Spleen (tissue), 11 donors: ENCODE results near the gene FREY1. TPM values are rescaled to one million over a fixed set of nuclear protein-coding genes. Genes with fewer than 3 reads are reported as not detected.

Experiments
- DNase-seq: peaks from one replicate; pipeline ENCODE4 v3.0.0-alpha.2; 2020
- H3K27ac ChIP-seq, 8 donors: fragments of 200-600 bp; sonication (generic) in 7 of 8; 1 replicate in 4 of 8; 2 replicates in 4 of 8; pipeline versions ENCODE4 v1.5.0 to v1.8.0; 2016 to 2021; ENCODE audit warnings: inconsistent platforms in 4 of 8, mild to moderate bottlenecking in 4 of 8, moderate library complexity in 1 of 8
- H3K27me3 ChIP-seq, 7 donors: fragments of 200-600 bp; sonication (generic) in 6 of 7; replicated peaks in 1 of 7; 1 replicate in 4 of 7; 2 replicates in 3 of 7; pipeline versions ENCODE4 v1.5.0 to v1.8.0; 2016 to 2021; ENCODE audit warnings: inconsistent platforms in 3 of 7, mild to moderate bottlenecking in 1 of 7
- H3K36me3 ChIP-seq, 6 donors: fragments of 200-600 bp; sonication (generic) in 5 of 6; 1 replicate in 4 of 6; 2 replicates in 2 of 6; pipeline versions ENCODE4 v1.5.0 to v1.8.0; 2016 to 2021; ENCODE audit warnings: inconsistent platforms in 2 of 6
- H3K4me1 ChIP-seq, 6 donors: fragments of 200-600 bp; sonication (generic) in 5 of 6; 1 replicate in 3 of 6; 2 replicates in 3 of 6; pipeline versions ENCODE4 v1.5.0 to v1.8.0; 2016 to 2021; ENCODE audit warnings: inconsistent platforms in 3 of 6
- H3K4me3 ChIP-seq, 8 donors: fragments of 200-600 bp; sonication (generic) in 7 of 8; 1 replicate in 4 of 8; 2 replicates in 4 of 8; pipeline versions ENCODE4 v1.5.0 to v1.8.0; 2016 to 2021; ENCODE audit warnings: inconsistent platforms in 4 of 8, mild to moderate bottlenecking in 4 of 8, moderate library complexity in 2 of 8
- H3K9me3 ChIP-seq, 8 donors: fragments of 200-600 bp; sonication (generic) in 7 of 8; 1 replicate in 4 of 8; 2 replicates in 4 of 8; pipeline versions ENCODE4 v1.5.0 to v1.8.0; 2016 to 2021; ENCODE audit warnings: inconsistent platforms in 4 of 8
- POLR2A ChIP-seq, 3 donors: fragments of 450-650 bp; IDR thresholded peaks; one replicate each; pipeline ENCODE4 v1.5.1; 2017; ENCODE audit warnings: antibody characterized with exemption in 3 of 3, mild to moderate bottlenecking in 1 of 3
- POLR2AphosphoS5 ChIP-seq, 3 donors: sonication (generic); formaldehyde crosslinking; IDR thresholded peaks; one replicate each; pipeline ENCODE4 v1.5.1; 2017; ENCODE audit warnings: antibody characterized with exemption in 3 of 3
- WGBS, 5 donors: extraction: QIAGEN DNeasy Blood & Tissue Kit in 3 of 5; methylation state at CpG; one replicate each; pipeline versions ENCODE4 v1.1.5 to v1.1.7; 2013 to 2018; 5-methylcytosine and 5-hydroxymethylcytosine counted together
- intact Hi-C: fragments of 100-400 bp; cut with DNase I; formaldehyde crosslinking; loops from one replicate; pipeline ENCODE4 v1.15.0; 2023; ENCODE audit warnings: low total_unique reads
- polyA plus RNA-seq, 3 donors: library from polyadenylated mRNA; stranded (reverse); fragments of 200-250 nt; gene quantifications; one replicate each; pipeline ENCODE4 v1.2.1, GENCODE V29; 2013
- total RNA-seq, 7 donors: library from RNA; depleted of rRNA in 3 of 7; stranded (reverse); fragments of >200 nt in 3 of 7; fragmentation: NEBNext Ultra II Directional in 4 of 7; extraction: Animal tissue kit (Norgen Biotek cat#: 25700) in 4 of 7; gene quantifications; one replicate each; pipeline versions ENCODE4 v1.1.0 to v1.2.1, GENCODE V29; 2016 to 2021
- TF ChIP-seq, protein P1 (sequence below), 11 experiments: fragments of 200-600 bp in 7 of 11; fragments of 450-650 bp in 4 of 11; sonication (generic) in 4 of 11; IDR thresholded peaks in 8 of 11; conservative IDR thresholded peaks in 3 of 11; 1 replicate in 7 of 11; 2 replicates in 4 of 11; pipeline versions ENCODE4 v1.4.0 to v1.8.0; 2016 to 2021; ENCODE audit warnings: antibody characterized with exemption in 11 of 11, inconsistent platforms in 4 of 11, mild to moderate bottlenecking in 1 of 11
- donor health status: healthy with polysubstance abuse.
- donor health status: DM: no; HTN: no; CAD: no; lungs with moderate emphysema.
- donor health status: DM: no; HTN: no; CAD: no.
- donor health status: Bipolar disorder and iron deficiency.
- donor health status: healthy.
- donor health status: DM: no; HTN: no; CAD: no.
- donor health status: DM: yes; HTN: yes; CAD: no.

Gene FREY1
- total and polyA plus RNA-seq, 10 donors, result 0.13 to 2.0 (median 0.79) TPM; not detected in 2

GRCh38 chr11:45895553-45896259 lies 11.4 kb downstream of the FREY1 start:
- no peaks in the 10 kb centered on the region for H3K9me3 ChIP-seq
- no peak for DNase-seq
- 86 to 97% (median 90%) methylated on average over 8 of the region's 8 CpGs for WGBS, 5 donors

GRCh38 chr11:45894555-45895247 lies 12.4 kb downstream of the FREY1 start:
- Histone ChIP-seq H3K4me3 (no peak overlapping the region), H3K27me3 (peaks cover 0 to 59% (median 9%) of the 10 kb centered on the region in 7 donors), H3K4me1 (peaks cover 5 to 13% (median 10%) of the 10 kb centered on the region in 6 donors), H3K27ac (no peak overlapping the region), H3K9me3 (no peaks in the 10 kb centered on the region), H3K36me3 (no peaks in the 10 kb centered on the region)
- no peak for TF ChIP-seq POLR2A (IDR thresholded peaks at IDR 0.05)
- TF ChIP-seq POLR2AphosphoS5 (IDR thresholded peaks at IDR 0.05), result no peak
- TF ChIP-seq, protein P1, sequence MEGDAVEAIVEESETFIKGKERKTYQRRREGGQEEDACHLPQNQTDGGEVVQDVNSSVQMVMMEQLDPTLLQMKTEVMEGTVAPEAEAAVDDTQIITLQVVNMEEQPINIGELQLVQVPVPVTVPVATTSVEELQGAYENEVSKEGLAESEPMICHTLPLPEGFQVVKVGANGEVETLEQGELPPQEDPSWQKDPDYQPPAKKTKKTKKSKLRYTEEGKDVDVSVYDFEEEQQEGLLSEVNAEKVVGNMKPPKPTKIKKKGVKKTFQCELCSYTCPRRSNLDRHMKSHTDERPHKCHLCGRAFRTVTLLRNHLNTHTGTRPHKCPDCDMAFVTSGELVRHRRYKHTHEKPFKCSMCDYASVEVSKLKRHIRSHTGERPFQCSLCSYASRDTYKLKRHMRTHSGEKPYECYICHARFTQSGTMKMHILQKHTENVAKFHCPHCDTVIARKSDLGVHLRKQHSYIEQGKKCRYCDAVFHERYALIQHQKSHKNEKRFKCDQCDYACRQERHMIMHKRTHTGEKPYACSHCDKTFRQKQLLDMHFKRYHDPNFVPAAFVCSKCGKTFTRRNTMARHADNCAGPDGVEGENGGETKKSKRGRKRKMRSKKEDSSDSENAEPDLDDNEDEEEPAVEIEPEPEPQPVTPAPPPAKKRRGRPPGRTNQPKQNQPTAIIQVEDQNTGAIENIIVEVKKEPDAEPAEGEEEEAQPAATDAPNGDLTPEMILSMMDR (IDR thresholded peaks at IDR 0.05 in 8 of 11, conservative IDR thresholded peaks at IDR 0.05 in 3 of 11), result no peak
- intact Hi-C loops, result no loop called here
- WGBS, 5 donors, result 78 to 90% (median 86%) methylated on average over 4 to 6 of the region's 6 CpGs
- DNase-seq, result no peak

More at GRCh38 chr11:45895553-45896259, 11.4 kb downstream of the FREY1 start:
- no peak overlapping the region for H3K4me3 ChIP-seq
- peaks cover 5 to 20% (median 15%) of the 10 kb centered on the region in 6 donors for H3K4me1 ChIP-seq
- H3K27me3 ChIP-seq, result peaks cover 0 to 69% (median 13%) of the 10 kb centered on the region in 7 donors
- no peaks in the 10 kb centered on the region for H3K36me3 ChIP-seq
- TF ChIP-seq POLR2AphosphoS5 (IDR thresholded peaks at IDR 0.05), result no peak
- TF ChIP-seq POLR2A (IDR thresholded peaks at IDR 0.05), result no peak
- TF ChIP-seq, protein P1 (IDR thresholded peaks at IDR 0.05 in 8 of 11, conservative IDR thresholded peaks at IDR 0.05 in 3 of 11), result no peak
- intact Hi-C loops, result no loop called here
- H3K27ac ChIP-seq, result no peak overlapping the region

GRCh38 chr11:45892856-45893255 lies 14.2 kb downstream of the FREY1 start:
- Histone ChIP-seq H3K4me1 (no peaks in the 10 kb centered on the region), H3K9me3 (no peaks in the 10 kb centered on the region), H3K4me3 (no peak overlapping the region), H3K27me3 (peaks cover 0 to 41% (median 4%) of the 10 kb centered on the region in 7 donors), H3K36me3 (no peaks in the 10 kb centered on the region), H3K27ac (no peak overlapping the region)
- intact Hi-C loops, result no loop called here
- DNase-seq, result no peak
- TF ChIP-seq POLR2A (IDR thresholded peaks at IDR 0.05) (no peak), POLR2AphosphoS5 (IDR thresholded peaks at IDR 0.05) (no peak)
- TF ChIP-seq, protein P1 (IDR thresholded peaks at IDR 0.05 in 8 of 11, conservative IDR thresholded peaks at IDR 0.05 in 3 of 11), result no peak
- WGBS, 5 donors, result 69 to 78% (median 76%) methylated on average over 5 of the region's 5 CpGs
